ENCODE data around the gene ROBO1.

ROBO1 gene

GRCh38 chr3:79534727-79535126, 233.1 kb downstream of the ROBO1 start:
- no peaks in the 10 kb centered on the region for H3F3A ChIP-seq (ENCODE audit: insufficient read depth)
- H3K79me2 ChIP-seq (ENCODE audit: insufficient read depth, low read length), result no peaks in the 10 kb centered on the region
- no peak overlapping the region for H3K4me2 ChIP-seq (ENCODE audit: low read depth, low read length, poor library complexity, severe bottlenecking)
- H4K20me1 ChIP-seq (ENCODE audit: low read depth, low read length), result no peaks in the 10 kb centered on the region
- H3K9ac ChIP-seq (ENCODE audit: low read length), result no peak overlapping the region
- H2AFZ ChIP-seq (ENCODE audit: low read depth, low read length, severe bottlenecking), result no peak overlapping the region
- no peaks in the 10 kb centered on the region for H3K36me3 ChIP-seq (ENCODE audit: low read length)
- no peaks in the 10 kb centered on the region for H3K27me3 ChIP-seq (ENCODE audit: low read length)
- H3K27ac ChIP-seq (ENCODE audit: low read depth, low read length), result no peak overlapping the region
- TF ChIP-seq EZH2phosphoT487 (conservative IDR thresholded peaks at IDR 0.05; ENCODE audit: low read length), result no peak
- no peak for TF ChIP-seq CTCF (IDR thresholded peaks at IDR 0.05; ENCODE audit: insufficient read depth, low read length, poor library complexity, severe bottlenecking)
- no peaks in the 10 kb centered on the region for H3K9me3 ChIP-seq (ENCODE audit: insufficient read depth, low read length)
- H3K4me3 ChIP-seq (ENCODE audit: insufficient read depth, low read length, poor library complexity, severe bottlenecking), result no peak overlapping the region
- no peaks in the 10 kb centered on the region for H3K9me2 ChIP-seq (replicated peaks; ENCODE audit: insufficient read depth, low read length)

GRCh38 chr3:79531566-79532295, 236.1 kb downstream of the ROBO1 start:
- Histone ChIP-seq H4K20me1 (ENCODE audit: low read depth, low read length) (no peaks in the 10 kb centered on the region), H3F3A (ENCODE audit: insufficient read depth) (no peaks in the 10 kb centered on the region), H3K27me3 (ENCODE audit: low read length) (no peaks in the 10 kb centered on the region), H3K4me3 (ENCODE audit: insufficient read depth, low read length, poor library complexity, severe bottlenecking) (no peak overlapping the region), H3K4me2 (ENCODE audit: low read depth, low read length, poor library complexity, severe bottlenecking) (no peak overlapping the region), H3K9ac (ENCODE audit: low read length) (no peak overlapping the region), H3K9me2 (replicated peaks; ENCODE audit: insufficient read depth, low read length) (no peaks in the 10 kb centered on the region), H3K27ac (ENCODE audit: low read depth, low read length) (no peak overlapping the region), H3K79me2 (ENCODE audit: insufficient read depth, low read length) (no peaks in the 10 kb centered on the region), H3K36me3 (ENCODE audit: low read length) (no peaks in the 10 kb centered on the region), H2AFZ (ENCODE audit: low read depth, low read length, severe bottlenecking) (no peak overlapping the region), H3K9me3 (ENCODE audit: insufficient read depth, low read length) (no peaks in the 10 kb centered on the region)
- no peak for TF ChIP-seq EZH2phosphoT487 (conservative IDR thresholded peaks at IDR 0.05; ENCODE audit: low read length)

- Histone ChIP-seq H3F3A (ENCODE audit: insufficient read depth) (no peaks in the 10 kb centered on the region), H3K4me2 (ENCODE audit: low read depth, low read length, poor library complexity, severe bottlenecking) (no peak overlapping the region), H3K27ac (ENCODE audit: low read depth, low read length) (no peak overlapping the region), H3K9me3 (ENCODE audit: insufficient read depth, low read length) (no peaks in the 10 kb centered on the region), H3K4me3 (ENCODE audit: insufficient read depth, low read length, poor library complexity, severe bottlenecking) (no peak overlapping the region), H4K20me1 (ENCODE audit: low read depth, low read length) (no peaks in the 10 kb centered on the region), H3K27me3 (ENCODE audit: low read length) (no peaks in the 10 kb centered on the region), H2AFZ (ENCODE audit: low read depth, low read length, severe bottlenecking) (no peak overlapping the region), H3K9me2 (replicated peaks; ENCODE audit: insufficient read depth, low read length) (no peaks in the 10 kb centered on the region), H3K9ac (ENCODE audit: low read length) (no peak overlapping the region), H3K36me3 (ENCODE audit: low read length) (no peaks in the 10 kb centered on the region), H3K79me2 (ENCODE audit: insufficient read depth, low read length) (no peaks in the 10 kb centered on the region)
- TF ChIP-seq CTCF (IDR thresholded peaks at IDR 0.05; ENCODE audit: insufficient read depth, low read length, poor library complexity, severe bottlenecking), result peak; percentile 54
- no peak for TF ChIP-seq EZH2phosphoT487 (conservative IDR thresholded peaks at IDR 0.05; ENCODE audit: low read length)
Measured at GRCh38 chr3:79521221-79521848, 246.5 kb downstream of the ROBO1 start.
